GM23338 (cell line): ENCODE results near the gene MOB3B. TPM values are rescaled to one million over a fixed set of nuclear protein-coding genes. Genes with fewer than 3 reads are reported as not detected.

Source experiments
- ETS1 ChIP-seq: IDR thresholded peaks from 2 replicates; pipeline ENCODE4 v1.6.1; 2016; ENCODE audit warnings: antibody characterized with exemption
- NANOG ChIP-seq: IDR thresholded peaks from 2 replicates; pipeline ENCODE4 v1.6.1; 2016; ENCODE audit warnings: antibody characterized with exemption, borderline replicate concordance
- ZNF114 ChIP-seq: fragments of 250-450 bp; sonication (Bioruptor Pico); IDR thresholded peaks from 2 replicates; pipeline ENCODE4 v1.5.0; 2020; ENCODE audit warnings: mild to moderate bottlenecking, moderate library complexity
- ZNF462 ChIP-seq: fragments of 250-450 bp; sonication (Bioruptor Pico); IDR thresholded peaks from 2 replicates; pipeline ENCODE4 v1.5.0; 2020; ENCODE audit warnings: mild to moderate bottlenecking, moderate library complexity
- polyA plus RNA-seq: library from polyadenylated mRNA; unstranded; fragments of >200 nt; fragmentation: Nextera tagmentation; extraction: Ambion mirVana; gene quantifications from 2 replicates; pipeline ENCODE4 v1.2.1, GENCODE V29; 2016
- total RNA-seq: library from RNA; depleted of rRNA; stranded (reverse); fragments of >200 nt; shearing (Covaris generic); gene quantifications from 2 replicates; pipeline ENCODE4 v1.2.3, GENCODE V29; 2014
- TF ChIP-seq, protein P1 (sequence below): IDR thresholded peaks from one replicate; pipeline ENCODE4 v1.6.1; 2018; ENCODE audit warnings: antibody characterized with exemption; ENCODE audit not compliant: unreplicated experiment

MOB3B gene
- total and polyA plus RNA-seq, 2 experiments from 2014 or later = 7.6 to 12.1 TPM

- TF ChIP-seq ZNF462 (CRISPR knock-in tag) = no peak
- TF ChIP-seq, protein P1, sequence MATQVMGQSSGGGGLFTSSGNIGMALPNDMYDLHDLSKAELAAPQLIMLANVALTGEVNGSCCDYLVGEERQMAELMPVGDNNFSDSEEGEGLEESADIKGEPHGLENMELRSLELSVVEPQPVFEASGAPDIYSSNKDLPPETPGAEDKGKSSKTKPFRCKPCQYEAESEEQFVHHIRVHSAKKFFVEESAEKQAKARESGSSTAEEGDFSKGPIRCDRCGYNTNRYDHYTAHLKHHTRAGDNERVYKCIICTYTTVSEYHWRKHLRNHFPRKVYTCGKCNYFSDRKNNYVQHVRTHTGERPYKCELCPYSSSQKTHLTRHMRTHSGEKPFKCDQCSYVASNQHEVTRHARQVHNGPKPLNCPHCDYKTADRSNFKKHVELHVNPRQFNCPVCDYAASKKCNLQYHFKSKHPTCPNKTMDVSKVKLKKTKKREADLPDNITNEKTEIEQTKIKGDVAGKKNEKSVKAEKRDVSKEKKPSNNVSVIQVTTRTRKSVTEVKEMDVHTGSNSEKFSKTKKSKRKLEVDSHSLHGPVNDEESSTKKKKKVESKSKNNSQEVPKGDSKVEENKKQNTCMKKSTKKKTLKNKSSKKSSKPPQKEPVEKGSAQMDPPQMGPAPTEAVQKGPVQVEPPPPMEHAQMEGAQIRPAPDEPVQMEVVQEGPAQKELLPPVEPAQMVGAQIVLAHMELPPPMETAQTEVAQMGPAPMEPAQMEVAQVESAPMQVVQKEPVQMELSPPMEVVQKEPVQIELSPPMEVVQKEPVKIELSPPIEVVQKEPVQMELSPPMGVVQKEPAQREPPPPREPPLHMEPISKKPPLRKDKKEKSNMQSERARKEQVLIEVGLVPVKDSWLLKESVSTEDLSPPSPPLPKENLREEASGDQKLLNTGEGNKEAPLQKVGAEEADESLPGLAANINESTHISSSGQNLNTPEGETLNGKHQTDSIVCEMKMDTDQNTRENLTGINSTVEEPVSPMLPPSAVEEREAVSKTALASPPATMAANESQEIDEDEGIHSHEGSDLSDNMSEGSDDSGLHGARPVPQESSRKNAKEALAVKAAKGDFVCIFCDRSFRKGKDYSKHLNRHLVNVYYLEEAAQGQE = no peak
- TF ChIP-seq NANOG = no peak
- TF ChIP-seq ZNF114 (CRISPR knock-in tag) = no peak
- no peak for TF ChIP-seq ETS1
Measured at GRCh38 chr9:27566118-27566517, 36.5 kb upstream of the MOB3B start (continued).
